Measurements from ENCODE around the gene KRTAP11-1. TPM values are rescaled to one million over a fixed set of nuclear protein-coding genes. Genes with fewer than 3 reads are reported as not detected.

The KRTAP11-1 gene
- total RNA-seq, 1 experiment from 2014 or later = not detected

DNA sequence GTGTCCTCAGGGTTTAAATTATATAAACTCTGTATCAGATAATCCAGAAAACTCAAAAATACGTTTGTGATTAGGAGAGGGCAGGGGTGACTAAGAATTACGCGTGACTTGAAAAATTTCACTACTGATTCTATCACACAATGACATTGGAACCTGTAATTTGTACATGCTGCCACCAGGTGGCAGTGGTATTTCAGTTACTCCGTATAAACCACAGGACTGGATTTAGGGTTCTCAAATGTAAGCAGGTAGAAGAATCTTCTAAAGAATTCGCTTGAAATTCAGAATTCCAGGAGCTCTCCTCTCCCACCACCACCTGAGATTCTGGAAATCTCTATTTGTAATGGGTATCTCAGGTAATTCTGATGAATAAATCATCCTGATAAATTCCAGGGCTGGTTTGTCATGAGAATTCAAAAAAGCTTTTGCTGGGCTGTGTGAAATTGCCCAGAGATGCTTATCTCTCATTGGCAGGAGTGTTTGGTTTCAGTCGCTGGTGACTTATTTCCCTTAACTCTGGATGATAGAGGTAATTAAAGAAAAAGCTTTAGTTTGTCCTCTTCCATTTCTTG, 50.1 kb downstream of the KRTAP11-1 start:
- no TSS peak for BruUV-seq (replicated peaks)
- no peak overlapping the region for H3K4me3 ChIP-seq (ENCODE audit: low read depth, low read length, poor library complexity, severe bottlenecking)
- peaks cover 10% of the 10 kb centered on the region for H3K9me3 ChIP-seq (ENCODE audit: low read depth, low read length, poor library complexity, severe bottlenecking)
- H3K4me1 ChIP-seq (ENCODE audit: insufficient read depth, low read length, poor library complexity, severe bottlenecking) = no peaks in the 10 kb centered on the region
- intact Hi-C loops (cut with micrococcal nuclease; ENCODE audit: unreplicated experiment) = loop anchor here (2.0 kb wide), 1 partner anchor 256 kb away; no protein-coding TSS in a partner anchor
- H3K27ac ChIP-seq (ENCODE audit: low read depth, low read length, poor library complexity, severe bottlenecking) = no peak overlapping the region
- CTCF ChIA-PET = no interaction called here
- peaks cover 12% of the 10 kb centered on the region for H3K27me3 ChIP-seq (replicated peaks; ENCODE audit: insufficient read depth, low read depth, low read length, poor library complexity)
- POLR2A ChIA-PET (ENCODE audit: low non-redundant PET) = no interaction called here
- TF ChIP-seq EZH2 (IDR thresholded peaks at IDR 0.05; ENCODE audit: borderline replicate concordance, low read depth, low read length, poor library complexity, severe bottlenecking) = no peak
- TF ChIP-seq, protein P1, sequence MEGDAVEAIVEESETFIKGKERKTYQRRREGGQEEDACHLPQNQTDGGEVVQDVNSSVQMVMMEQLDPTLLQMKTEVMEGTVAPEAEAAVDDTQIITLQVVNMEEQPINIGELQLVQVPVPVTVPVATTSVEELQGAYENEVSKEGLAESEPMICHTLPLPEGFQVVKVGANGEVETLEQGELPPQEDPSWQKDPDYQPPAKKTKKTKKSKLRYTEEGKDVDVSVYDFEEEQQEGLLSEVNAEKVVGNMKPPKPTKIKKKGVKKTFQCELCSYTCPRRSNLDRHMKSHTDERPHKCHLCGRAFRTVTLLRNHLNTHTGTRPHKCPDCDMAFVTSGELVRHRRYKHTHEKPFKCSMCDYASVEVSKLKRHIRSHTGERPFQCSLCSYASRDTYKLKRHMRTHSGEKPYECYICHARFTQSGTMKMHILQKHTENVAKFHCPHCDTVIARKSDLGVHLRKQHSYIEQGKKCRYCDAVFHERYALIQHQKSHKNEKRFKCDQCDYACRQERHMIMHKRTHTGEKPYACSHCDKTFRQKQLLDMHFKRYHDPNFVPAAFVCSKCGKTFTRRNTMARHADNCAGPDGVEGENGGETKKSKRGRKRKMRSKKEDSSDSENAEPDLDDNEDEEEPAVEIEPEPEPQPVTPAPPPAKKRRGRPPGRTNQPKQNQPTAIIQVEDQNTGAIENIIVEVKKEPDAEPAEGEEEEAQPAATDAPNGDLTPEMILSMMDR (conservative IDR thresholded peaks at IDR 0.05; ENCODE audit: low read depth, low read length) = peak; percentile 61
- H3K36me3 ChIP-seq (ENCODE audit: insufficient read depth, low read length, poor library complexity, severe bottlenecking) = no peaks in the 10 kb centered on the region
- DNase-seq (ENCODE audit: low spot score) = peak; percentile 46

Other genes with a start within 250 kb of the KRTAP11-1 start
- not detected in 2 replicates for gene KRTAP20-2, start 246.4 kb downstream of the KRTAP11-1 start, total RNA-seq (2021)
- gene KRTAP20-3, start 238.7 kb downstream of the KRTAP11-1 start, total RNA-seq (2021) = not detected in 2 replicates
- not detected in 2 replicates for gene KRTAP21-3, start 162.8 kb downstream of the KRTAP11-1 start, total RNA-seq (2021)
- gene KRTAP21-2, start 134.3 kb downstream of the KRTAP11-1 start, total RNA-seq (2021) = not detected in 2 replicates
- gene KRTAP21-1, start 126.2 kb downstream of the KRTAP11-1 start, total RNA-seq (2021) = not detected in 2 replicates
- not detected in 2 replicates for gene KRTAP8-1, start 68.3 kb downstream of the KRTAP11-1 start, total RNA-seq (2021)
- not detected in 2 replicates for gene KRTAP7-1, start 51.8 kb downstream of the KRTAP11-1 start, total RNA-seq (2021)
- gene KRTAP19-8, start 156.9 kb upstream of the KRTAP11-1 start, total RNA-seq (2021) = not detected in 2 replicates

Data from A673 (cell line).